Astrocyte (in vitro differentiated cells and primary cell): ENCODE measurements around the gene SLCO2A1. TPM values are rescaled to one million over a fixed set of nuclear protein-coding genes. Genes with fewer than 3 reads are reported as not detected.

Experiments
- DNase-seq: peaks from one replicate; pipeline ENCODE4 v3.0.0-alpha.2; 2010; ENCODE audit warnings: low read depth
- FAIRE-seq: peaks from 2 replicates; lab custom pipeline; 2011; peaks lifted over from hg19 to GRCh38; lab: Jason Lieb, UNC
- H2AFZ ChIP-seq: 2 replicates; pipeline ENCODE4 v1.6.0; 2012; ENCODE audit warnings: low read depth, low read length, inconsistent platforms
- H3K27ac ChIP-seq: 2 replicates; pipeline ENCODE4 v1.5.1; 2011; ENCODE audit warnings: low read depth, low read length, inconsistent platforms
- H3K27me3 ChIP-seq: 2 replicates; pipeline ENCODE4 v1.6.0; 2011; ENCODE audit warnings: low read length, inconsistent platforms; ENCODE audit not compliant: insufficient read depth
- H3K36me3 ChIP-seq: 2 replicates; pipeline ENCODE4 v1.5.1; 2011; ENCODE audit warnings: low read length, inconsistent platforms; ENCODE audit not compliant: insufficient read depth
- H3K4me1 ChIP-seq: 2 replicates; pipeline ENCODE4 v1.5.1; 2011; ENCODE audit warnings: low read length, inconsistent platforms; ENCODE audit not compliant: insufficient read depth
- H3K4me2 ChIP-seq: 2 replicates; pipeline ENCODE4 v1.6.0; 2012; ENCODE audit warnings: low read length, inconsistent platforms
- H3K4me3 ChIP-seq: 2 replicates; pipeline ENCODE4 v1.5.1; 2011; ENCODE audit warnings: low read depth, mild to moderate bottlenecking, low read length, inconsistent platforms; ENCODE audit not compliant: insufficient read depth
- H3K79me2 ChIP-seq: 2 replicates; pipeline ENCODE4 v1.6.0; 2012; ENCODE audit warnings: mild to moderate bottlenecking, low read length, inconsistent platforms; ENCODE audit not compliant: insufficient read depth
- H3K9ac ChIP-seq: 2 replicates; pipeline ENCODE4 v1.6.0; 2012; ENCODE audit warnings: mild to moderate bottlenecking, low read length, inconsistent platforms
- H3K9me3 ChIP-seq: 2 replicates; pipeline ENCODE4 v1.5.1; 2012; ENCODE audit warnings: low read depth, mild to moderate bottlenecking, low read length, inconsistent platforms; ENCODE audit not compliant: insufficient read depth
- H4K20me1 ChIP-seq: 2 replicates; pipeline ENCODE4 v1.6.0; 2012; ENCODE audit warnings: low read length, inconsistent platforms; ENCODE audit not compliant: insufficient read depth
- H3K27ac Mint-ChIP-seq: one replicate; pipeline ENCODE4 v1.8.0; 2021; ENCODE audit warnings: mild to moderate bottlenecking, mixed read lengths; ENCODE audit not compliant: unreplicated experiment
- H3K27me3 Mint-ChIP-seq: one replicate; pipeline ENCODE4 v1.8.0; 2021; ENCODE audit warnings: low read depth, mixed read lengths; ENCODE audit not compliant: unreplicated experiment
- H3K36me3 Mint-ChIP-seq: one replicate; pipeline ENCODE4 v1.8.0; 2021; ENCODE audit warnings: low read depth, mixed read lengths; ENCODE audit not compliant: unreplicated experiment
- H3K4me1 Mint-ChIP-seq: one replicate; pipeline ENCODE4 v1.8.0; 2021; ENCODE audit warnings: low read depth, mixed read lengths; ENCODE audit not compliant: unreplicated experiment
- H3K4me3 Mint-ChIP-seq: one replicate; pipeline ENCODE4 v1.8.0; 2021; ENCODE audit warnings: mild to moderate bottlenecking, moderate library complexity, mixed read lengths; ENCODE audit not compliant: unreplicated experiment
- H3K9me3 Mint-ChIP-seq: one replicate; pipeline ENCODE4 v1.8.0; 2021; ENCODE audit warnings: mild to moderate bottlenecking, mixed read lengths; ENCODE audit not compliant: unreplicated experiment
- EZH2 ChIP-seq: IDR thresholded peaks from 2 replicates; pipeline ENCODE4 v1.6.1; 2012; ENCODE audit warnings: mild to moderate bottlenecking, low read length, inconsistent platforms; ENCODE audit not compliant: insufficient read depth
- total RNA-seq: library from RNA; stranded (reverse); gene quantifications from 2 replicates; pipeline ENCODE4 v1.2.1, GENCODE V29; 2021
- TF ChIP-seq, protein P1 (sequence below): IDR thresholded peaks from 2 replicates; pipeline ENCODE4 v1.5.1; 2011; ENCODE audit warnings: low read depth, mild to moderate bottlenecking, inconsistent platforms, low read length, moderate library complexity; ENCODE audit not compliant: insufficient read depth

Gene SLCO2A1
- total RNA-seq, 1 donor from 2014 or later: 2.1 TPM

GRCh38 chr3:133939463-133939835 is 90.3 kb downstream of the SLCO2A1 start:
- no peak for DNase-seq
- peaks cover 27% of the 10 kb centered on the region for H3K4me1 ChIP-seq
- Mint-ChIP-seq H3K27me3 (peaks cover 56% of the 10 kb centered on the region), H3K4me3 (no peak overlapping the region), H3K27ac (no peak overlapping the region), H3K4me1 (peaks cover 22% of the 10 kb centered on the region), H3K36me3 (peaks cover 3% of the 10 kb centered on the region), H3K9me3 (no peaks in the 10 kb centered on the region)
- no peak for FAIRE-seq
- no peak overlapping the region for H3K4me2 ChIP-seq
- H3K27me3 ChIP-seq: peaks cover 14% of the 10 kb centered on the region
- H3K36me3 ChIP-seq: no peaks in the 10 kb centered on the region
- TF ChIP-seq, protein P1, sequence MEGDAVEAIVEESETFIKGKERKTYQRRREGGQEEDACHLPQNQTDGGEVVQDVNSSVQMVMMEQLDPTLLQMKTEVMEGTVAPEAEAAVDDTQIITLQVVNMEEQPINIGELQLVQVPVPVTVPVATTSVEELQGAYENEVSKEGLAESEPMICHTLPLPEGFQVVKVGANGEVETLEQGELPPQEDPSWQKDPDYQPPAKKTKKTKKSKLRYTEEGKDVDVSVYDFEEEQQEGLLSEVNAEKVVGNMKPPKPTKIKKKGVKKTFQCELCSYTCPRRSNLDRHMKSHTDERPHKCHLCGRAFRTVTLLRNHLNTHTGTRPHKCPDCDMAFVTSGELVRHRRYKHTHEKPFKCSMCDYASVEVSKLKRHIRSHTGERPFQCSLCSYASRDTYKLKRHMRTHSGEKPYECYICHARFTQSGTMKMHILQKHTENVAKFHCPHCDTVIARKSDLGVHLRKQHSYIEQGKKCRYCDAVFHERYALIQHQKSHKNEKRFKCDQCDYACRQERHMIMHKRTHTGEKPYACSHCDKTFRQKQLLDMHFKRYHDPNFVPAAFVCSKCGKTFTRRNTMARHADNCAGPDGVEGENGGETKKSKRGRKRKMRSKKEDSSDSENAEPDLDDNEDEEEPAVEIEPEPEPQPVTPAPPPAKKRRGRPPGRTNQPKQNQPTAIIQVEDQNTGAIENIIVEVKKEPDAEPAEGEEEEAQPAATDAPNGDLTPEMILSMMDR: no peak
- TF ChIP-seq EZH2: no peak
- H4K20me1 ChIP-seq: peaks cover 11% of the 10 kb centered on the region
- no peak overlapping the region for H3K4me3 ChIP-seq
- no peak overlapping the region for H2AFZ ChIP-seq
- H3K27ac ChIP-seq: no peak overlapping the region
- H3K9me3 ChIP-seq: no peaks in the 10 kb centered on the region
- H3K79me2 ChIP-seq: no peaks in the 10 kb centered on the region
- no peak overlapping the region for H3K9ac ChIP-seq

DNA sequence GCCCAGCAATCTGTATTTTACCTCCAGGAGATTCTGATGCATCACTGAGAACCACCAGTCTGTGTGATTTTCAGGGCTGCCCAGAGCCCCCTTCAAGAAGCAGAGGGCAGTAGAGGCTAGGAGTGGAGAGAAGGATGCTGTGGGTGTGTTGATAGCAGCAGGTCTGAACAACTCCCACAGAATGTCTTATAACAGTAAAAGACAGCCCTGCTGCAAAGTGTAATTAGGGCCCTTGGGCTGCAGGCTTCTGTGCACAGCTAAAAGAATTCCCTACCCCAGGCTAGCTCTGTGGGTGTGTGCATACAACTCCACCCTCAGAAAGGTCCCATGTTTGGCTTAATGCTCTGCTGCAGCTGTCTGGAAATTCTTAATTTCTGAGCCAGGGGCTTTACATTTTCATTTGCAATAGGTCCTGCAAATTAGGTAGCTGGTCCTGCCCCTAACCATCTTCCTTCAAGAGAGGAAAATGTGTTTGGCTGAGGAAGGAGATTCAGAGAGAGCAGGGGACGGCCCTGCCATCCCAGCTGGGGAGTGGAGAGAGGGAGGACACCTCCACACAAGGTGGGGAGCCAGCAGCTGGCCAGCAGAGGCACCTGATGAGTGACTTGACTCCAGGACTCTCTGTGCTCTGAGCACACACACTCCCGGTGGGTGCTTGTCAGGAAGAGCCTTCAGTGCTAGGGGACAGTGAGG is 90.8 kb downstream of the SLCO2A1 start:
- Mint-ChIP-seq H3K36me3 (peaks cover 3% of the 10 kb centered on the region), H3K4me1 (peaks cover 17% of the 10 kb centered on the region), H3K9me3 (no peaks in the 10 kb centered on the region), H3K27ac (no peak overlapping the region), H3K4me3 (no peak overlapping the region), H3K27me3 (peaks cover 58% of the 10 kb centered on the region)
- Histone ChIP-seq H3K9ac (no peak overlapping the region), H3K4me1 (peaks cover 21% of the 10 kb centered on the region), H3K4me3 (no peak overlapping the region), H3K79me2 (no peaks in the 10 kb centered on the region), H3K27ac (no peak overlapping the region), H3K36me3 (no peaks in the 10 kb centered on the region), H3K27me3 (peaks cover 14% of the 10 kb centered on the region), H4K20me1 (peaks cover 6% of the 10 kb centered on the region), H3K4me2 (no peak overlapping the region), H2AFZ (no peak overlapping the region), H3K9me3 (no peaks in the 10 kb centered on the region)
- TF ChIP-seq, protein P1: no peak
- no peak for TF ChIP-seq EZH2
- no peak for FAIRE-seq
- no peak for DNase-seq
